ENCODE data around the gene ZBTB6. TPM values are rescaled to one million over a fixed set of nuclear protein-coding genes. Genes with fewer than 3 reads are reported as not detected.

ZBTB6 gene
- total RNA-seq, 2 donors from 2014 or later: 9.3 to 11.7 TPM

GRCh38 chr9:122954253-122954691 is 41.1 kb upstream of the ZBTB6 start:
- Histone ChIP-seq H3K36me3 (ENCODE audit: control insufficient read depth, insufficient read depth, low read length) (peaks cover 9% of the 10 kb centered on the region), H3K9me3 (ENCODE audit: control insufficient read depth, low read length) (no peaks in the 10 kb centered on the region), H3K4me3 (ENCODE audit: low read length) (no peak overlapping the region), H3K9ac (ENCODE audit: extremely low read depth, low read length, poor library complexity, severe bottlenecking) (no peak overlapping the region), H3K27me3 (ENCODE audit: control insufficient read depth, insufficient read depth, low read length, poor library complexity, severe bottlenecking) (no peaks in the 10 kb centered on the region), H3K27ac (ENCODE audit: low read depth, low read length) (no peak overlapping the region), H3K4me1 (ENCODE audit: control insufficient read depth, insufficient read depth, low read length) (no peaks in the 10 kb centered on the region)
- H3K9me3 Mint-ChIP-seq: no peaks in the 10 kb centered on the region
- TF ChIP-seq, protein P1, sequence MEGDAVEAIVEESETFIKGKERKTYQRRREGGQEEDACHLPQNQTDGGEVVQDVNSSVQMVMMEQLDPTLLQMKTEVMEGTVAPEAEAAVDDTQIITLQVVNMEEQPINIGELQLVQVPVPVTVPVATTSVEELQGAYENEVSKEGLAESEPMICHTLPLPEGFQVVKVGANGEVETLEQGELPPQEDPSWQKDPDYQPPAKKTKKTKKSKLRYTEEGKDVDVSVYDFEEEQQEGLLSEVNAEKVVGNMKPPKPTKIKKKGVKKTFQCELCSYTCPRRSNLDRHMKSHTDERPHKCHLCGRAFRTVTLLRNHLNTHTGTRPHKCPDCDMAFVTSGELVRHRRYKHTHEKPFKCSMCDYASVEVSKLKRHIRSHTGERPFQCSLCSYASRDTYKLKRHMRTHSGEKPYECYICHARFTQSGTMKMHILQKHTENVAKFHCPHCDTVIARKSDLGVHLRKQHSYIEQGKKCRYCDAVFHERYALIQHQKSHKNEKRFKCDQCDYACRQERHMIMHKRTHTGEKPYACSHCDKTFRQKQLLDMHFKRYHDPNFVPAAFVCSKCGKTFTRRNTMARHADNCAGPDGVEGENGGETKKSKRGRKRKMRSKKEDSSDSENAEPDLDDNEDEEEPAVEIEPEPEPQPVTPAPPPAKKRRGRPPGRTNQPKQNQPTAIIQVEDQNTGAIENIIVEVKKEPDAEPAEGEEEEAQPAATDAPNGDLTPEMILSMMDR (conservative IDR thresholded peaks at IDR 0.05): no peak
- peaks cover 5% of the 10 kb centered on the region for H3K36me3 Mint-ChIP-seq (ENCODE audit: low read depth)
- H3K27ac Mint-ChIP-seq: no peak overlapping the region
- no peak for DNase-seq
- peaks cover 15% of the 10 kb centered on the region for H3K4me1 Mint-ChIP-seq
- no peak overlapping the region for H3K4me3 Mint-ChIP-seq
- H3K27me3 Mint-ChIP-seq (ENCODE audit: insufficient read depth): no peaks in the 10 kb centered on the region

DNA sequence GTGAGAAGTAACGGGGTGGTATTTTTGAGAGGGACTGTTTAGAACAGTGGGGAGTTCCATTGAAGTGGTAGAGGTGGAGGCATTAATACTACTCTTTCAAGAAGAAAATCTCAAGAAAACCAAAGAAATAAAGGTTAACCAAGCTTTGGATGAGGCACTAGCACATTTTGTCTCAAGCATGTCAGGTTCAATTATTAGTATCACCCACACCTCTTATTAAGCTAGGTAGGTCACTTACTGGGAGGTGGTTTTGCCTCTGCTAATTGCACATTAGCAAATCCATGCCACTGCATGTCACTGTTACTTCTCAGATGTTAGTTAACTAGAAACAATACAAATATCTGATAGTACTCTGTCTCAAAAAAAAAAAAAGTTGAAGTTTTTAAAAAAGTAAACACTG is 37.9 kb upstream of the ZBTB6 start:
- no peaks in the 10 kb centered on the region for H3K27me3 ChIP-seq (ENCODE audit: control insufficient read depth, insufficient read depth, low read length, poor library complexity, severe bottlenecking)
- H3K4me3 ChIP-seq (ENCODE audit: low read length): no peak overlapping the region
- Mint-ChIP-seq H3K9me3 (no peaks in the 10 kb centered on the region), H3K27me3 (ENCODE audit: insufficient read depth) (no peaks in the 10 kb centered on the region), H3K27ac (peak overlapping the region; percentile 18), H3K4me3 (no peak overlapping the region), H3K4me1 (peaks cover 19% of the 10 kb centered on the region), H3K36me3 (ENCODE audit: low read depth) (peaks cover 2% of the 10 kb centered on the region)
- H3K27ac ChIP-seq (ENCODE audit: low read depth, low read length): no peak overlapping the region
- no peaks in the 10 kb centered on the region for H3K9me3 ChIP-seq (ENCODE audit: control insufficient read depth, low read length)
- H3K36me3 ChIP-seq (ENCODE audit: control insufficient read depth, insufficient read depth, low read length): no peaks in the 10 kb centered on the region
- H3K9ac ChIP-seq (ENCODE audit: extremely low read depth, low read length, poor library complexity, severe bottlenecking): no peak overlapping the region
- no peak for DNase-seq
- TF ChIP-seq, protein P1 (conservative IDR thresholded peaks at IDR 0.05): no peak
- H3K4me1 ChIP-seq (ENCODE audit: control insufficient read depth, insufficient read depth, low read length): no peaks in the 10 kb centered on the region
- 95% methylated on average over 1 of the region's 1 CpG; no CpG with 5 or more reads in 1 of the 2 experiments for WGBS, 2 experiments (ENCODE audit: insufficient coverage in 1 of 2, insufficient read length in 1 of 2)

GRCh38 chr9:122950263-122950662 is 37.1 kb upstream of the ZBTB6 start:
- H3K4me1 Mint-ChIP-seq: peaks cover 27% of the 10 kb centered on the region
- WGBS, 2 experiments (ENCODE audit: insufficient coverage in 1 of 2, insufficient read length in 1 of 2): 90% methylated on average over 3 of the region's 3 CpGs; no CpG with 5 or more reads in 1 of the 2 experiments
- H3K36me3 Mint-ChIP-seq (ENCODE audit: low read depth): peaks cover 2% of the 10 kb centered on the region

More at GRCh38 chr9:122950263-122950662, 37.1 kb upstream of the ZBTB6 start:
- H3K9ac ChIP-seq (ENCODE audit: extremely low read depth, low read length, poor library complexity, severe bottlenecking): no peak overlapping the region
- H3K9me3 Mint-ChIP-seq: no peaks in the 10 kb centered on the region
- no peaks in the 10 kb centered on the region for H3K27me3 ChIP-seq (ENCODE audit: control insufficient read depth, insufficient read depth, low read length, poor library complexity, severe bottlenecking)
- no peaks in the 10 kb centered on the region for H3K36me3 ChIP-seq (ENCODE audit: control insufficient read depth, insufficient read depth, low read length)
- H3K4me3 Mint-ChIP-seq: no peak overlapping the region
- H3K27me3 Mint-ChIP-seq (ENCODE audit: insufficient read depth): no peaks in the 10 kb centered on the region
- H3K4me3 ChIP-seq (ENCODE audit: low read length): no peak overlapping the region
- H3K27ac ChIP-seq (ENCODE audit: low read depth, low read length): no peak overlapping the region
- H3K4me1 ChIP-seq (ENCODE audit: control insufficient read depth, insufficient read depth, low read length): no peaks in the 10 kb centered on the region
- no peak for DNase-seq
- TF ChIP-seq, protein P1 (conservative IDR thresholded peaks at IDR 0.05): no peak
- H3K9me3 ChIP-seq (ENCODE audit: control insufficient read depth, low read length): no peaks in the 10 kb centered on the region
- no peak overlapping the region for H3K27ac Mint-ChIP-seq

Measured in endodermal cell (in vitro differentiated cells).